SK-N-MC (cell line): Measurements from ENCODE around the gene MVD.

Source experiments
- DNase-seq: peaks from one replicate; pipeline ENCODE4 v3.0.0-alpha.2; 2011; ENCODE audit warnings: low read depth, low spot score
- H3K27ac ChIP-seq: fragments of 200-600 bp; sonication (generic); 2 replicates; pipeline ENCODE4 v1.5.1; 2016; ENCODE audit warnings: mixed run types
- H3K36me3 ChIP-seq: fragments of 200-600 bp; sonication (generic); 2 replicates; pipeline ENCODE4 v1.6.1; 2017; ENCODE audit warnings: antibody characterized with exemption, low read length, mixed read lengths; ENCODE audit not compliant: insufficient read depth
- H3K4me3 ChIP-seq: fragments of 200-600 bp; sonication (generic); 2 replicates; pipeline ENCODE4 v1.5.1; 2016
- H3K9ac ChIP-seq: fragments of 200-600 bp; sonication (generic); 2 replicates; pipeline ENCODE4 v1.8.0; 2017; ENCODE audit warnings: mixed run types, mixed read lengths; ENCODE audit not compliant: insufficient read length
- H3K9me3 ChIP-seq: fragments of 200-600 bp; sonication (generic); 2 replicates; pipeline ENCODE4 v1.6.1; 2017; ENCODE audit warnings: low read depth, mild to moderate bottlenecking, antibody characterized with exemption, low read length, moderate library complexity, mixed read lengths
- EZH2 ChIP-seq: fragments of 200-600 bp; sonication (generic); IDR thresholded peaks from one replicate; pipeline ENCODE4 v1.6.1; 2017; ENCODE audit warnings: antibody characterized with exemption
- FOXP2 ChIP-seq: optimal IDR thresholded peaks from 2 replicates; pipeline ENCODE3; 2011; ENCODE audit warnings: mild to moderate bottlenecking, moderate library complexity; ENCODE audit not compliant: insufficient read depth; ENCODE audit errors: extremely low read length, control extremely low read depth
- POLR2AphosphoS5 ChIP-seq: IDR thresholded peaks from 2 replicates; pipeline ENCODE4 v1.6.1; 2012; ENCODE audit warnings: mild to moderate bottlenecking, low read depth, low read length, borderline replicate concordance

MVD gene

DNA sequence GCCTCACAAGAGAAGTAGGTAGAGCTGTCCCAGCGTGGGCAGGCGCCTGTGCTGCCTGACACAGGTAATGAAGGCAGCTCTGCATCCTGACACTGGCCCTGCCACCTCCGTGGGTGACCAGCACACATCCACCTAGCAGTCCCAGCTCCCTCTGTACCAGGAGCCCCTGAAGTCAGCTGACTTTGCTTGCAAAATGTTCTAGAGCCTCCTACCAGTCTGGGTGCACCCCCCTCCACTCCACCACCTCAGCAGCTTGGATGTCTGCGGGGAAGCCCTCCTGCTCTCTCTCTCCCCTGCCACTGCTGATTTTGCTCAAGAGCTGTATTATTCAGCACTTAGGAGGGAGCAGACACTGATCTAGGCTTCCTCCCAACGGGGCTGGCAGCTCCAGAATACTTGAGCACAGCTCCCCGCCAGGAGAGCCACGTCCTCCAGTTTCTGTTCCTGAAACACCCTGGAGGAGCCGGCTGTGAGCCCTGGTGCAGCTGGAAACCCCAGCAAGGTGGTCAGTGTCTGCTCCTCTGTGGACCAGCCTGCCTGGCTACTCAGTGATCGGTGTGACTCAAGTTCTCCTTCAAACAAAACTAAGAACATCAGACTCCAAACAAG, 42.3 kb upstream of the MVD start:
- Histone ChIP-seq H3K27ac (no peak overlapping the region), H3K4me3 (peak overlapping the region; percentile 73), H3K9me3 (no peaks in the 10 kb centered on the region), H3K9ac (peak overlapping the region; percentile 45), H3K36me3 (no peaks in the 10 kb centered on the region)
- no peak for DNase-seq
- TF ChIP-seq POLR2AphosphoS5 (no peak), FOXP2 (no peak)

DNA sequence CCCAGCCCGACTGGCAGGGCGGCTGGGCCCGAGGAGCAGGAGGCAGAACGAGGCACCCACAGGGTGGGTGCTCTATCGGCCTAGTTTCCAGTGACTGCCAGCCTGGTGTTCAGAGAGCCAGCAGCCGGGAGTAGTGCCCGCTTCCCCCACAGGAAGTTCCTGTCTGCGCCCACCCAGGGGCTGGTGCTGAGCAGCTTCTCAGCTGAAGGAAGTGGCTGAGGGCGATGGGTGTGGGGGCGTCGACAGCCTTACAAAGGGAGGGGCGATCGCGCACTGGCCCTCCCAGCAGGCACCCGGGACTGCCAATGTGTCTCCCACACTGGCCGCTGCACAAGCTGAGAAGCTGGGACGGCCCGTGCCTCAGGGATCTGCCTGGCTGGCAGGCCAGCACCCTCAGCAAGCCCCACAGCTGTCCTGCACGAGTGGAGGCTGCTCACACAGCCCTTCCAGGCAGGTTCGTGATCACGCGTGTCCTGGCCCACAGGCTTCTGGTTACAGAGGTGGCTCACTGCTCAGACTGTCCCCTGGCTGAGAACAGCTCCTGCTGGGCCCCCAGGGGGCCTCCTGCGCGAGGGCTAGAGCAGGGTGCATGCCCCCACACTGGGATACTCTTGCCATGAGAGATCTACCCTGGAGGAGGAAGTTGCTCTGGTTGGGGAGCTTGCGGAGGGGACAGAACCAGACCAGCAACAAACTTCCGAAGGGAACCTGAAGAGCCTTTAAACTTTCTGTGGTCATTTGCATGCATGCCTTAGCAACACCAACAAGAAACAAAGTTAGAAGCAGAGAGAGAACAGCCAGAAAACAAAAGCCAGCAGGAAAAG, 40.8 kb upstream of the MVD start:
- no peak for DNase-seq
- no peak overlapping the region for H3K27ac ChIP-seq
- H3K9ac ChIP-seq, result no peak overlapping the region
- H3K9me3 ChIP-seq, result no peaks in the 10 kb centered on the region
- H3K4me3 ChIP-seq, result no peak overlapping the region
- TF ChIP-seq FOXP2 (no peak), POLR2AphosphoS5 (no peak), EZH2 (no peak)
- no peaks in the 10 kb centered on the region for H3K36me3 ChIP-seq

DNA sequence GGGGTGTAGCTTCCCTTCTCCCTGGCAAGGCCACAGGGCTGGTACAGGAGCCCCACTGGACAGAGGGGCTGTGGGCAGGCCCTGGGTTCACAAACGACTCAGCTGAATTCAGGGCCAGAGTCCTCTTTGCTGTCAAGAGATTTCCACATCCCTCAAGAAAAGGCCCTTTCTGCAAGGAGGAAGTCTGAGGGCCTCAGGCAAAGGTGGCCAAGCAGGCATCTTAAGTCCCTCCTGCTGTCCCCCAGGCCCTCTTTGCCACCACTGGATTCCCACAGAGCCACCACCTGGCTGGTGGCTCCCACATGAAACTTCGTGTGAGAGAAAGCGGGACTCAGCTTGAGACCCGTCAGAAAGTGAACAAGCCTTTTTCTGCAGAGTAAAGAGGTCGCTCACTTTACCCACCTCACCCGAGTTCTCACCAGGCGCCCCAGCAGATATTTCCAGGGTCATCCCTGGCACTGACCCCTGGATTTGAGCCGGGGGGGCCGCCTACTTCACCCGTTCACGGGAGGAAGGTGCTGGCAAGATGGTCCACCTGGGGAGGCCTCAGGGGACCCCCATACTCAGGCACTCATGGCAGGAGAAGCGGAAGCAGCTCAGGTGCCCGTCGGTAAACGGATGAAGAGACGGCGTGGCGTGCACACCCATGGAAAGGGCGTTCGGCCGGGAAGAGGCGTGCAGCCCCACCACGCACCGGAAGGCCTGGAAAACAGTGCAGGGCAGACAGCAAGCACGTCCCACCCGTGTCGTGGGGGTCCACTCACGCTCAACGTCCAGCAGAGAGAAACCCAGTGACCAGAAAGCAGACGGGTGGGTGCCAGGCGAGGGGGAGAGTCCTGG, 39.7 kb upstream of the MVD start:
- Histone ChIP-seq H3K9ac (no peak overlapping the region), H3K9me3 (no peaks in the 10 kb centered on the region), H3K27ac (no peak overlapping the region), H3K4me3 (no peak overlapping the region), H3K36me3 (no peaks in the 10 kb centered on the region)
- DNase-seq, result no peak
- TF ChIP-seq POLR2AphosphoS5 (no peak), FOXP2 (no peak), EZH2 (no peak)

DNA sequence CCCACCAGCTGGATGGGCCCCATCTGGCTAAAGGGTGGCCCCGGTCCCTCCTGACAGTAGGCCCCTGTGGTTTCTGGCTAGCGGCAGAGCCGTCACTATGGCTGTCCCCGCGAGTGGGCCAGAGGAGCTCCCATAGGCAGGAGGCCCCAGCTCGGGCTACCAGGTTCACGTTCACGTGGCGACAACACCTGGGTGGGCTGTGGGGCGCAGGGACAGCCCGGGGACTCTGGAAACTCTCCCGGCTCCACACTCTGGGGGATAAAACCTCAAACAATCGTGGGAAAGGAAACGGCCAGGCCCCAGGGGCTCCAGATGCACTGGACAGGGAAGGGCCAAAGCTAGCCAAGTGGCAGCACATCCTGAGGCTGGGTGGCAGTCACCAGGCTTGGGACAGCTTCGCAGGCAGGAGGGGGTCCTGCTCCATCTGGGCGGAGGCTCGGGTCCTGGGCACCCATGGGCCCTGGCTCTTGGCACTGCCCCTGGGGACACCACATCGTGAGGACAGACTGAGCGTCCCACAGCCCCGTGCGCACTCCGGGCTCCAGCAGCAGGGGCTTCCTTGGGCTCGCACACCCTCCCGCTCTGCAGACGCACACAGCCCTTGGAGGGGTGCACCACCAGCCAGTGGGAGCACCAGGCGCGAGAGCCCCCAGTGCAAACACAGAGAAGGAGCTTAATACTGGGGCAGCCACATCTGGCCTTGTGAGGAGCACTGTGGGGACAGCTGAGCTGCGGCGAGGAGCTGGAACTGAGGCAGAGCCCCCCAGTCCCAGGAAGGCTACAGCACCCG, 38.9 kb upstream of the MVD start:
- Histone ChIP-seq H3K9me3 (no peaks in the 10 kb centered on the region), H3K9ac (no peak overlapping the region), H3K36me3 (no peaks in the 10 kb centered on the region), H3K27ac (no peak overlapping the region), H3K4me3 (no peak overlapping the region)
- no peak for DNase-seq
- no peak for TF ChIP-seq EZH2
- TF ChIP-seq FOXP2, result no peak
- TF ChIP-seq POLR2AphosphoS5, result no peak

DNA sequence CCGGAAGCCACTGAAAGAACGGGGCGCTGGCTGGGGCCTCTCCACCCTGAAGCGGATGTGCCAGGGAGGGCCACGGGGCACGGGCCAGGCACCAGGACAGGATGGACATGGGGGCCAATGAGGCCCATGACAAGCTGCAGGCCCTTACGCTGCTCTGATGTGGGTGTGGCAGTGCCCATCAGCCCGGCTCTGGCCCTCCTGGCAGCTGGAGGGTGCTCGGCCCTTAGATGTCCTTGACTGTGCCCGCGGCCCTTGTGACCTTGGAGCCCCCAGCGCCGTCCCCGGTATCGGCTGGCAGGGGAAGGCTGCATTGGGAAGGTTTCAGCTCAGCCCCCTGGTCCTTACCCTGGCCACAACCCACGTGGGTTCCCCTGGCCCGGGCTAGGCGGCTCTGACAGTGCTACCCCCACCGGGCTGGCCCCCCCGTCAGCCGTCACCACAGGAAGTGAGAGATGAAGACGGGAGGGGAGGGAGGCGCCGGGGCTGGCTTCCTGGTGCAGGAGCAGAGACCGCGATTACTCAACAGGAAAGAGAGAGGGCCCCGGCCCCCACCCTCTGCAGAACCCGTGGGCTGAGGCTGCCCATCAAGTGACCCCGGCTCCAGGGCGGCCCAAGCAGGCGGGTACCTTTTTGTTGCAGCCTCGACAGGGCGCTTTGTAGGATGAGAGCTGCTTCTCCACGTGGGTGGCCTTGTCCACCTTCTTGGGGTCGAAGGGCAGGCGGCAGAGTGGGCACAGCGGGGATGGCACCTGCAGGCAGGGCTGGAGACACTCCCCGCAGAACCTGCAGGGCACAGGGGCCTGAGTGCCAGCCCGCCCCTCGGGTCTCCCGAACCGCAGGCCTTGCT, 38.0 kb upstream of the MVD start:
- no peak overlapping the region for H3K27ac ChIP-seq
- TF ChIP-seq EZH2 (no peak), POLR2AphosphoS5 (no peak), FOXP2 (no peak)
- no peaks in the 10 kb centered on the region for H3K36me3 ChIP-seq
- H3K9me3 ChIP-seq, result no peaks in the 10 kb centered on the region
- DNase-seq, result no peak
- H3K9ac ChIP-seq, result no peak overlapping the region
- no peak overlapping the region for H3K4me3 ChIP-seq

DNA sequence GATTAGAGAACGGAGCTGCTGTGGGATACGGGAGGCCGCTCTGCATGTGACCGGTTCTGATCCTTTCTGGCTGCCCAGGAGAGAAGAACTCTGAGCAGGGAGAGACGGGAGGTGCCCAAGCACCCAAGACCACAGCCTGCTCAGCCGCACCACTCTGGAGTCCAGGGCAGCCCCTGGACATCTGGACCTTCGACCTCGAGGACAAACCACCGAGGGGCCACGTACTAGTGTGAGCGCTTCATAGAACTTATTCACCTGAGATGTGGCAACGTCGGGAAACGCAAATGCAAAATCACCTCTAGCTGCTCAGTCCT, 37.4 kb upstream of the MVD start:
- Histone ChIP-seq H3K4me3 (no peak overlapping the region), H3K9ac (no peak overlapping the region), H3K36me3 (no peaks in the 10 kb centered on the region), H3K27ac (no peak overlapping the region), H3K9me3 (no peaks in the 10 kb centered on the region)
- DNase-seq, result no peak
- no peak for TF ChIP-seq EZH2
- no peak for TF ChIP-seq FOXP2
- TF ChIP-seq POLR2AphosphoS5, result no peak

DNA sequence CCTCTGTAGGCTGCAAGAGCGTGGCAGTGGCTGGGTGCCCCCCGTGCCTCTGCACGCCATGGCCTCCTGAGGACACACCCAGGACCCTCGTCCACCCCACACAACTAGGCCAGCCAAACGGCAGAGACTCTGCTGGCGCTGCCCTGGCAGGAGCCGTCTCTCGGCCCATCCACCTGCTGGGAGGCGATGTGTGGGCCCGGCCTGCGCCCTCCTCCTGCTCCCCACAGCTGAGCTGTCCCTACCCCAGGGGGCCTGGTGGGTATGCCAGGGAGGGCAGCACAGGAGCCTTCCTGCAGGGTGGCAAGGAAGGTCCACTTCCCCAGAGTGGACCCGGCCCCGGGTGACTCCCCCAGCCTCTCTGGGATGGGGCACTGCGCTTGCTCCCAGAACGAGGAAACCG, 36.3 kb upstream of the MVD start:
- H3K9ac ChIP-seq, result no peak overlapping the region
- H3K9me3 ChIP-seq, result no peaks in the 10 kb centered on the region
- DNase-seq, result no peak
- H3K36me3 ChIP-seq, result no peaks in the 10 kb centered on the region
- no peak overlapping the region for H3K4me3 ChIP-seq
- TF ChIP-seq POLR2AphosphoS5 (no peak), EZH2 (no peak), FOXP2 (no peak)
- no peak overlapping the region for H3K27ac ChIP-seq
